HCT116 (cell line): ENCODE measurements around the gene CEBPB. TPM values are rescaled to one million over a fixed set of nuclear protein-coding genes. Genes with fewer than 3 reads are reported as not detected.

Experiments
- ATAC-seq: fragments of 200-7000 bp; cut with Tn5 transposase; 2 replicates; pipeline ENCODE4 v1.9.1; 2020; ENCODE audit warnings: mild to moderate bottlenecking, moderate library complexity
- Bru-seq: library from RNA; stranded (reverse); fragments of 400-500 nt; gene quantifications from one replicate; lab custom pipeline; 2021; lab: Mats Ljungman, UMichigan
- BruChase-seq, 2 experiments: library from RNA; stranded (reverse); fragments of 400-500 nt; gene quantifications; one replicate each; lab custom pipeline; 2021; lab: Mats Ljungman, UMichigan
- BruUV-seq: library from RNA; stranded (reverse); fragments of 400-500 nt; replicated peaks from 2 replicates; lab custom pipeline; 2021; lab: Mats Ljungman, UMichigan
- CTCF ChIA-PET: fragments of 300-600 bp; sonication (Branson Sonifier 250); formaldehyde crosslinking; loops from one replicate; lab custom pipeline; 2021; ENCODE audit warnings: antibody characterized with exemption; lab: Charles Lee
- POLR2A ChIA-PET: fragments of 300-600, 350-600 bp; sonication (Branson Sonifier 250); formaldehyde crosslinking; loops from one replicate; lab custom pipeline; 2021; ENCODE audit warnings: antibody characterized with exemption; lab: Charles Lee
- RAD21 ChIA-PET, 2 experiments: fragments of 300-600 bp; sonication (Branson Sonifier 250); formaldehyde crosslinking; loops; one replicate each; lab custom pipeline; 2023; ENCODE audit warnings: low total read pairs in 2 of 2; ENCODE audit not compliant: uncharacterized antibody in 2 of 2, unreplicated experiment in 2 of 2, low non-redundant PET in 1 of 2; lab: Charles Lee
- DNase-seq: peaks from one replicate; pipeline ENCODE4 v3.0.0-alpha.2; 2010; ENCODE audit warnings: low read depth, low spot score
- H2AFZ ChIP-seq: fragments of 200-600 bp; shearing (Covaris generic), sonication (generic); 2 replicates; pipeline ENCODE4 v1.6.1; 2017; ENCODE audit warnings: low read depth, mixed run types, mixed read lengths, antibody characterized with exemption, low read length; ENCODE audit not compliant: poor library complexity, severe bottlenecking
- H3K27ac ChIP-seq: 2 replicates; pipeline ENCODE4 v1.5.1; 2012; ENCODE audit warnings: low read depth, low read length
- H3K27me3 ChIP-seq: fragments of 200-600 bp; sonication (generic); 2 replicates; pipeline ENCODE4 v1.6.1; 2016; ENCODE audit warnings: mixed run types, low read length, mixed read lengths; ENCODE audit not compliant: insufficient read depth
- H3K36me3 ChIP-seq, 2 experiments: fragments of 200-500 bp in 1 of 2; fragments of 200-600 bp in 1 of 2; sonication (Bioruptor generic) in 1 of 2; sonication (generic) in 1 of 2; 2 replicates each; pipeline versions ENCODE4 v1.5.1 to v1.6.1; 2014 to 2016; ENCODE audit warnings: low read length in 2 of 2, inconsistent platforms in 1 of 2, mixed read lengths in 1 of 2, mixed run types in 1 of 2; ENCODE audit not compliant: insufficient read depth in 2 of 2, control insufficient read depth in 1 of 2
- H3K4me1 ChIP-seq, 2 experiments: fragments of 200-600 bp in 1 of 2; sonication (generic) in 1 of 2; 2 replicates each; pipeline versions ENCODE4 v1.5.1 to v1.6.1; 2012 to 2017; ENCODE audit warnings: low read length in 2 of 2, inconsistent platforms in 1 of 2, mild to moderate bottlenecking in 1 of 2, mixed read lengths in 1 of 2, mixed run types in 1 of 2, moderate library complexity in 1 of 2; ENCODE audit not compliant: insufficient read depth in 2 of 2, control insufficient read depth in 1 of 2
- H3K4me2 ChIP-seq: fragments of 200-600 bp; sonication (generic); 2 replicates; pipeline ENCODE4 v1.6.1; 2017; ENCODE audit warnings: mixed run types, low read length, mixed read lengths
- H3K4me3 ChIP-seq, 2 experiments: fragments of 200-600 bp in 1 of 2; sonication (generic) in 1 of 2; replicated peaks in 1 of 2; 2 replicates each; pipeline ENCODE4 v1.5.1; 2011 to 2016; ENCODE audit warnings: low read length in 2 of 2, control low read depth in 1 of 2, low read depth in 1 of 2, mild to moderate bottlenecking in 1 of 2, mixed read lengths in 1 of 2, mixed run types in 1 of 2
- H3K79me2 ChIP-seq: fragments of 200-600 bp; sonication (generic); 2 replicates; pipeline ENCODE4 v1.6.1; 2017; ENCODE audit warnings: mild to moderate bottlenecking, mixed run types, low read length, moderate library complexity, mixed read lengths; ENCODE audit not compliant: insufficient read depth
- H3K9ac ChIP-seq: fragments of 200-600 bp; sonication (generic); 2 replicates; pipeline ENCODE4 v1.6.1; 2016; ENCODE audit warnings: low read length, mixed read lengths
- H3K9me2 ChIP-seq: fragments of 200-600 bp; sonication (generic), shearing (Covaris generic); 2 replicates; pipeline ENCODE4 v1.6.1; 2017; ENCODE audit warnings: mixed run types, mild to moderate bottlenecking, moderate library complexity; ENCODE audit not compliant: insufficient read depth
- H3K9me3 ChIP-seq, 2 experiments: fragments of 200-500 bp in 1 of 2; fragments of 200-600 bp in 1 of 2; sonication (Bioruptor generic) in 1 of 2; sonication (generic) in 1 of 2; 2 replicates each; pipeline ENCODE4 v1.6.1; 2014 to 2017; ENCODE audit warnings: low read length in 2 of 2, mixed read lengths in 2 of 2, inconsistent platforms in 1 of 2, low read depth in 1 of 2, mild to moderate bottlenecking in 1 of 2, mixed run types in 1 of 2, moderate library complexity in 1 of 2; ENCODE audit not compliant: control insufficient read depth in 1 of 2, insufficient read depth in 1 of 2
- H4K20me1 ChIP-seq: fragments of 200-600 bp; sonication (generic), shearing (Covaris generic); 2 replicates; pipeline ENCODE4 v1.6.1; 2017; ENCODE audit warnings: mixed run types, mild to moderate bottlenecking, moderate library complexity; ENCODE audit not compliant: insufficient read depth
- CBX3 ChIP-seq: IDR thresholded peaks from 2 replicates; pipeline ENCODE4 v1.6.1; 2012; ENCODE audit warnings: low read depth
- ELF1 ChIP-seq: IDR thresholded peaks from 2 replicates; pipeline ENCODE4 v1.6.1; 2012; ENCODE audit warnings: low read depth, borderline replicate concordance
- EZH2phosphoT487 ChIP-seq: fragments of 200-600 bp; IDR thresholded peaks from 2 replicates; pipeline ENCODE4 v1.6.1; 2018; ENCODE audit warnings: antibody characterized with exemption, borderline replicate concordance
- POLR2A ChIP-seq: IDR thresholded peaks from 2 replicates; pipeline ENCODE4 v1.7.0; 2011; ENCODE audit warnings: borderline replicate concordance; ENCODE audit not compliant: insufficient read depth, insufficient read length; ENCODE audit errors: extremely low read depth
- POLR2AphosphoS5 ChIP-seq: IDR thresholded peaks from 2 replicates; pipeline ENCODE4 v1.6.1; 2011; ENCODE audit warnings: mild to moderate bottlenecking, low read depth, low read length, moderate library complexity
- RAD21 ChIP-seq: IDR thresholded peaks from 2 replicates; pipeline ENCODE4 v1.6.1; 2012; ENCODE audit warnings: low read depth, mild to moderate bottlenecking
- SRF ChIP-seq: IDR thresholded peaks from 2 replicates; pipeline ENCODE4 v1.6.1; 2012; ENCODE audit warnings: low read depth
- TCF7L2 ChIP-seq: IDR thresholded peaks from 2 replicates; pipeline ENCODE4 v1.7.0; 2011; ENCODE audit warnings: borderline replicate concordance, inconsistent platforms; ENCODE audit not compliant: insufficient read depth, insufficient read length; ENCODE audit errors: extremely low read depth
- YY1 ChIP-seq: IDR thresholded peaks from 2 replicates; pipeline ENCODE4 v1.6.1; 2011; ENCODE audit warnings: low read length, low read depth, moderate library complexity, mild to moderate bottlenecking; ENCODE audit not compliant: insufficient replicate concordance; ENCODE audit errors: extremely low read depth
- intact Hi-C: fragments of 100-400 bp; cut with micrococcal nuclease; formaldehyde crosslinking; loops from 2 replicates; pipeline ENCODE4 v1.10.0; 2022
- long read RNA-seq: library from polyadenylated mRNA; unstranded; transcript quantifications from one replicate; pipeline ENCODE4 v2.0.0, GENCODE V29; 2021; ENCODE audit not compliant: unreplicated experiment
- polyA plus RNA-seq: library from polyadenylated mRNA; unstranded; fragments of >200 nt; gene quantifications from 2 replicates; pipeline ENCODE4 v1.2.1, GENCODE V29; 2012; ENCODE audit warnings: missing spikeins
- total RNA-seq: library from RNA; stranded (reverse); gene quantifications from one replicate; pipeline ENCODE4 v1.2.1, GENCODE V29; 2021; ENCODE audit not compliant: unreplicated experiment
- TF ChIP-seq, protein P1 (sequence below): IDR thresholded peaks from 2 replicates; pipeline ENCODE4 v1.6.1; 2012
- TF ChIP-seq, protein P2 (sequence below), 3 experiments: fragments of 200-600 bp in 1 of 3; sonication (generic) in 1 of 3; IDR thresholded peaks in 2 of 3; conservative IDR thresholded peaks in 1 of 3; 2 replicates each; pipeline ENCODE4 v1.5.1; 2012 to 2017; ENCODE audit warnings: low read depth in 2 of 3, low read length in 2 of 3, antibody characterized with exemption in 1 of 3, borderline replicate concordance in 1 of 3, control low read depth in 1 of 3, mild to moderate bottlenecking in 1 of 3, mixed read lengths in 1 of 3, mixed run types in 1 of 3, moderate library complexity in 1 of 3; ENCODE audit not compliant: insufficient read depth in 1 of 3
- TF ChIP-seq, protein P3 (sequence below): IDR thresholded peaks from 2 replicates; pipeline ENCODE4 v1.6.1; 2011; ENCODE audit warnings: mild to moderate bottlenecking, low read length, moderate library complexity; ENCODE audit not compliant: insufficient replicate concordance; ENCODE audit errors: extremely low read depth

The CEBPB gene
- 113 TPM for total RNA-seq
- polyA plus RNA-seq, result 49.1 and 50.9 TPM in 2 replicates
- Bru-seq, nascent RNA, result percentile 95 among the genes with signal in this experiment
- BruChase-seq, experiment 1, labeled RNA remaining after a 6-hour chase, result percentile 64 among the genes with signal in this experiment
- percentile 94 among the genes with signal in this experiment for BruChase-seq, experiment 2, labeled RNA remaining after a 2-hour chase
- long read RNA-seq, transcript CEBPB-201 (1 exons, 1,956 nt), result major isoform, 279 of 287 reads
- long read RNA-seq, partial matches to known transcripts, result 0 of 287 reads
- long read RNA-seq, other reads (novel, unspliced or antisense), result 8 of 287 reads

DNA sequence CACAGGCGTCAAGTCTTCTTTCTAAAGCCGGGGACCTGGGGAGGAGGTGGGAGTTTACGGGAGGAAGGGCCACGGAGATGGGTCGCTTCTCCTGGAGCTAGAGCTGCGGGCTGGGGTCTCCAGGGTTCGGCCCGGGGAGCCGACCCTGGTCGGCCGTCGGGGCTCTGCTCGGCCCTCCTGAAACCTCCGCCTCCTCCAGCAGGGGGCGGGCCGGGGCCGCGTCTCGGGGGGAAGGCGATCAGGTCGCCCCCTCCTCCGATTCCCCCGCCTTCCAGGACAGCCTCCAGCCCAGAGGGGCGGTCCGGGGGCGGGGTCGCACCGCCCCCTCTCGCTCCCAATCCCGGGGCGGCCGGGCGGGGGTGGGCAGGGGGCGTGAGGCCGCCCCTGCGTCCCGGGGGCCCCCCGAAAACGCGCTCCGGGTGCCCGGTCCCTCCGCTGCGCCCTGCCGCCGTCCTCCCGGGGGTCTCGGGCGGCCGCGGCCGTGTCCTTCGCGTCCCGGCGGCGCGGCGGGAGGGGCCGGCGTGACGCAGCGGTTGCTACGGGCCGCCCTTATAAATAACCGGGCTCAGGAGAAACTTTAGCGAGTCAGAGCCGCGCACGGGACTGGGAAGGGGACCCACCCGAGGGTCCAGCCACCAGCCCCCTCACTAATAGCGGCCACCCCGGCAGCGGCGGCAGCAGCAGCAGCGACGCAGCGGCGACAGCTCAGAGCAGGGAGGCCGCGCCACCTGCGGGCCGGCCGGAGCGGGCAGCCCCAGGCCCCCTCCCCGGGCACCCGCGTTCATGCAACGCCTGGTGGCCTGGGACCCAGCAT, at the start of gene CEBPB:
Gene CEBPB (plus strand): TSS at position 580 of the 814 bp plus-strand sequence. CDS start 204 bp downstream, at position 784.
- POLR2A ChIA-PET, result interaction anchor here (0.7 to 1.8 kb wide), 21 partner anchors 10 to 293 kb away, joined by 3 to 10 read pairs (median 4); no protein-coding TSS in a partner anchor
- no peaks in the 10 kb centered on the region for H3K9me2 ChIP-seq
- no peaks in the 10 kb centered on the region for H3K27me3 ChIP-seq
- peak; percentile 100 for TF ChIP-seq POLR2AphosphoS5
- TF ChIP-seq YY1, result peak; percentile 51
- no peak for TF ChIP-seq RAD21
- peak; percentile 32 for TF ChIP-seq TCF7L2
- no peak for TF ChIP-seq SRF
- TF ChIP-seq, protein P1, sequence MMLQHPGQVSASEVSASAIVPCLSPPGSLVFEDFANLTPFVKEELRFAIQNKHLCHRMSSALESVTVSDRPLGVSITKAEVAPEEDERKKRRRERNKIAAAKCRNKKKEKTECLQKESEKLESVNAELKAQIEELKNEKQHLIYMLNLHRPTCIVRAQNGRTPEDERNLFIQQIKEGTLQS, result no peak
- peak; percentile 99 for TF ChIP-seq POLR2A
- TF ChIP-seq, protein P2, sequence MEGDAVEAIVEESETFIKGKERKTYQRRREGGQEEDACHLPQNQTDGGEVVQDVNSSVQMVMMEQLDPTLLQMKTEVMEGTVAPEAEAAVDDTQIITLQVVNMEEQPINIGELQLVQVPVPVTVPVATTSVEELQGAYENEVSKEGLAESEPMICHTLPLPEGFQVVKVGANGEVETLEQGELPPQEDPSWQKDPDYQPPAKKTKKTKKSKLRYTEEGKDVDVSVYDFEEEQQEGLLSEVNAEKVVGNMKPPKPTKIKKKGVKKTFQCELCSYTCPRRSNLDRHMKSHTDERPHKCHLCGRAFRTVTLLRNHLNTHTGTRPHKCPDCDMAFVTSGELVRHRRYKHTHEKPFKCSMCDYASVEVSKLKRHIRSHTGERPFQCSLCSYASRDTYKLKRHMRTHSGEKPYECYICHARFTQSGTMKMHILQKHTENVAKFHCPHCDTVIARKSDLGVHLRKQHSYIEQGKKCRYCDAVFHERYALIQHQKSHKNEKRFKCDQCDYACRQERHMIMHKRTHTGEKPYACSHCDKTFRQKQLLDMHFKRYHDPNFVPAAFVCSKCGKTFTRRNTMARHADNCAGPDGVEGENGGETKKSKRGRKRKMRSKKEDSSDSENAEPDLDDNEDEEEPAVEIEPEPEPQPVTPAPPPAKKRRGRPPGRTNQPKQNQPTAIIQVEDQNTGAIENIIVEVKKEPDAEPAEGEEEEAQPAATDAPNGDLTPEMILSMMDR (IDR thresholded peaks at IDR 0.05 in 2 of 3, conservative IDR thresholded peaks at IDR 0.05 in 1 of 3; ENCODE audit: borderline replicate concordance in 1 of 3, insufficient read depth in 1 of 3, low read depth in 2 of 3, low read length in 2 of 3), result peak in 2 of 3 experiments; percentile 54 to 60; a peak in 4 of 6 replicates
- TF ChIP-seq, protein P3, sequence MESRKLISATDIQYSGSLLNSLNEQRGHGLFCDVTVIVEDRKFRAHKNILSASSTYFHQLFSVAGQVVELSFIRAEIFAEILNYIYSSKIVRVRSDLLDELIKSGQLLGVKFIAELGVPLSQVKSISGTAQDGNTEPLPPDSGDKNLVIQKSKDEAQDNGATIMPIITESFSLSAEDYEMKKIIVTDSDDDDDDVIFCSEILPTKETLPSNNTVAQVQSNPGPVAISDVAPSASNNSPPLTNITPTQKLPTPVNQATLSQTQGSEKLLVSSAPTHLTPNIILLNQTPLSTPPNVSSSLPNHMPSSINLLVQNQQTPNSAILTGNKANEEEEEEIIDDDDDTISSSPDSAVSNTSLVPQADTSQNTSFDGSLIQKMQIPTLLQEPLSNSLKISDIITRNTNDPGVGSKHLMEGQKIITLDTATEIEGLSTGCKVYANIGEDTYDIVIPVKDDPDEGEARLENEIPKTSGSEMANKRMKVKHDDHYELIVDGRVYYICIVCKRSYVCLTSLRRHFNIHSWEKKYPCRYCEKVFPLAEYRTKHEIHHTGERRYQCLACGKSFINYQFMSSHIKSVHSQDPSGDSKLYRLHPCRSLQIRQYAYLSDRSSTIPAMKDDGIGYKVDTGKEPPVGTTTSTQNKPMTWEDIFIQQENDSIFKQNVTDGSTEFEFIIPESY, result peak; percentile 83
- TF ChIP-seq CBX3, result no peak
- TF ChIP-seq ELF1, result no peak
- TF ChIP-seq EZH2phosphoT487, result no peak
- H3K4me1 ChIP-seq, result peaks cover 38 to 60% of the 10 kb centered on the region in 2 experiments
- no peaks in the 10 kb centered on the region for H3K9me3 ChIP-seq
- CTCF ChIA-PET, result interaction anchor here (1.2 to 6.8 kb wide), 2 partner anchors 274 to 435 kb away, joined by 3 to 61 read pairs; no protein-coding TSS in a partner anchor
- ATAC-seq (peak; percentile 68), DNase-seq (peak; percentile 76)
- peaks cover 0 to 4% of the 10 kb centered on the region in 2 experiments; a peak in 1 of 4 replicates for H3K36me3 ChIP-seq
- H3K27ac ChIP-seq, result peak within 1 kb of the TSS; percentile 85
- H3K4me2 ChIP-seq, result peak within 1 kb of the TSS; percentile 96
- peak within 1 kb of the TSS; percentile 85 for H3K9ac ChIP-seq
- BruUV-seq, result no TSS peak
- peak within 1 kb of the TSS; percentile 22 for H2AFZ ChIP-seq
- H4K20me1 ChIP-seq, result peaks cover 7% of the 10 kb centered on the region; the same call in 1 of the 2 replicates
- H3K4me3 ChIP-seq, result peak within 1 kb of the TSS; percentile 68 to 91
- intact Hi-C loops, result loop anchor here (5.0 kb wide), 1 partner anchor 92 kb away; no protein-coding TSS in a partner anchor
- RAD21 ChIA-PET, result interaction anchor here in 1 of 2 experiments (1.4 kb wide), 1 partner anchor 274 kb away, joined by 8 read pairs; no protein-coding TSS in a partner anchor
- peaks cover 26% of the 10 kb centered on the region for H3K79me2 ChIP-seq
